SH-SY5Y (cell line): ENCODE measurements around the gene CACUL1.

Source experiments
- GATA2 ChIP-seq: IDR thresholded peaks from 2 replicates; pipeline ENCODE4 v1.6.1; 2011; ENCODE audit warnings: mild to moderate bottlenecking, low read depth, low read length
- GATA3 ChIP-seq: IDR thresholded peaks from 2 replicates; pipeline ENCODE4 v1.6.1; 2011; ENCODE audit warnings: low read depth, mild to moderate bottlenecking, low read length, moderate library complexity

DNA sequence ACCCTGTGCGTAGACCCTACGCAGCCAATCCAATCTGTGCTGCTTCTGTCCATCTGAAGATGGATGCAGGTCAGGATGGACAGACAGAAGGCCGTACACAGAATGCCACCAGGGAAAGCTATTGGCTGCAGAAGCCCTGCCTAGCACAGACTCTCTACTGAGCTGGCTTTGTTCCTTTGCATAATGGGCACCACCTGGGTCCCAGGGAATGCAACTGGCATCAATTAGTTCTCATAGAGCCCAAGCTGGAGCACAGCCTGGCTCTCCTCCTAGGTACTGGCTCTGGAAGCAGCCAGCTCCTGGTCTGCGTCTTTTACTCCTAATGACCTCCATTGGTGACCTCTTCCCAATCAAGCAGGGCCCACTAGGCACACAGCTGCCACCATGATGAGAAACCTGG is 26.8 kb upstream of the CACUL1 start:
- TF ChIP-seq GATA2: no peak
- no peak for TF ChIP-seq GATA3
